ENCODE measurements around the gene WDR45B.
A peak's percentile ranks its signal among the peaks of the same experiment; 100 is the strongest.

The WDR45B gene

DNA sequence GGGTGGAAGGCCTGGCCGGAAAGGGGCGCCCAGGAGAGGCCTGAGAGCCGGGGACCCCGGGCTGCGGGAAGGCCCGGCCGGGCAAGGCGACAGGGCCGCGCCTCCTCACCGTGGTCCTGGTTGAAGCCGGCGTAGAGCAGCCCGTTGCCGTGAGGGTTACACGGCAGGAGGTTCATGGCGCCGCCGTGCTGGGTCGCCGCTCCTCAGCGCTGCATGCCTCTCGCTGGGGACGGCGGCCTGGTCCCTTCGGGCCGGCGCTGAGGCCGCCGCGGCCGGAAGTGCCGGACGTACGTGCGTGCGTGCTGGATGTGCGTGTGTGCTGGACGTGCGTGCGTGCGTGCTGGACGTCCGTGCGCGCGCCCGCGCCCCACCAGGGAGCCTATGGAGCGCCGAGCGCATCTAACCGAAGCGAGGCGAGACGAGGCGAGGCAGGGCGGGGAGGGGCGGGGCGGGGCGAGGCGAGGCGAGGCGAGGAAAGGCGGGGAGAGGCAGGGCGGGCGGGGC is at the start of gene WDR45B:
WDR45B (minus strand) TSS at position 280 of the 504 bp plus-strand sequence; CDS start at position 176, 104 bp downstream.
- DNase-seq (ENCODE audit: low read depth in 1 of 2, low spot score in 1 of 2), result peak; percentile 78 to 80

DNA sequence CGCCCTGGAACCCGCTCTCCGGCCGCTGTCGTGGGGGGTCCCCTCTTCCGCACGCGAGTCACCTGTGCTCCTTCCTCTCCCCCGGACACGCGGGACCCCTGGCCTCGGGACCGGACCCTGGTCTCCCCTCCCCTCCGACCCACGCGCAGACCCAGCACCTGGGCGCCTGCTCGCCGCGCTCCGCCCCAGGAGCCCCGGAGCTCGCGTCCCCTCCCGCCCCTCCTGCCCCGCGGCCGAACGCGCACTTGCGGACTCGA is 49.5 kb upstream of the WDR45B start:
- DNase-seq (ENCODE audit: low read depth in 1 of 2, low spot score in 1 of 2), result no peak

DNA sequence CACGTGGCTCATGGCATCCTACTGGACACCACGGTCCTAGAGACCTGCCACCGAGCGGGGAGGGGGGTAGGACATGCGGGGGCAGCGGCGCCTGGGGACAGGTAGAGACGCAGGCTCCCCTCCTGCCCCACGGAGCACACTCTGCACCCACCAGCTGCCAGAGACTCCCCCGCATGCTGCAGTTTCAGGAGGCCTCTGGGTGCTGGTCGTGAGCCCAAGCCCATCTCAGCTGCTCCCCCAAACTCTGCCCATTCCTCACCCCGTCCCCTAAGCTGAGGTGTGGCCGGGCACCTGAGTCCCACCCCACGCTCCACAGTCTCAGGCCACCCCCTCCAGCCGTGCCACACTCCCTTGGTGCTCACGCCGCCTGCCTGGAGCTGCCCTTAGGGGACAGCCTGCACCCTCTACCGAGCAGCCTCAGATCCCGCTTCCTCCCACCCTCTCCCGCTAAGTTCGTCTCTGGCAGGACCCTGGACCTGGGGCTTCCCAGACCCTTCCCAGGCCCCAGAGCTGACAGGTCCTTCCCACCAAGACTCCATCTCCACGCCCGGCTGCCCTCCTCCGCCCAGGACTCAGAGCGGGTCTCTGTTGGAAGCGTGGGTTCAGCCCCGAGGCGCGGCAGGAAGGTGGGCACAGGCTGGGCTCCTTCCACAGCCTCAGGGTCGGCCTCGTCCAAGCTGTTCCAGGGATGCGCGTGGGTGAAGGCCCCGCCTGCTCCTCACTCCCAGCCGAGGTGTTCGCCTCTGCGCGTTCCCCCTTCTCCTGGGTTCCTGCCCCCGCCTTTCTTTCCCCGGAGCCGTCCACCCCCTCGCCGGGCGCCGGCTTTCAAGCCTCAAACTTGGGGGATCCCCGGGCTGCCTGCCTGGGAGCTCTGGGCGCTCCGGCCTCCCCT is 48.9 kb upstream of the WDR45B start:
- DNase-seq (ENCODE audit: low read depth in 1 of 2, low spot score in 1 of 2), result no peak

DNA sequence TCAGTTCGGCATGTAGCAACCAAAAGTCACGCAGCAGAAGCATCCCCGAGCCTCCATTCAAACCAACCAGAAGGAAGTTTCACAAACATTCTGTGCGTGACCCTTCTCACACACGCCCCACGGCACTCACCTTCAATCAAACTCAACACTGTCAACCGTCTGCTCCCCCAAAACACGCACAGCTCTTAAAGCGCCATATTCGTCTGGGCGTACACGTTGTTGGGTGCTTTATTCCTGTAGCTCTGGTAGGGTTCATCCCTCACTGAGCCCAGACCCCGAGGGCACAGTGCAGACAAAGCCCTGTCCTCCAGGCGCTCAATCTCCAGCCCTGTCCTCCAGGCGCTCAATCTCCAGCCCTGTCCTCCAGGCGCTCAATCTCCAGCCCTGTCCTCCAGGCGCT is 48.0 kb upstream of the WDR45B start:
- DNase-seq (ENCODE audit: low read depth in 1 of 2, low spot score in 1 of 2), result no peak

DNA sequence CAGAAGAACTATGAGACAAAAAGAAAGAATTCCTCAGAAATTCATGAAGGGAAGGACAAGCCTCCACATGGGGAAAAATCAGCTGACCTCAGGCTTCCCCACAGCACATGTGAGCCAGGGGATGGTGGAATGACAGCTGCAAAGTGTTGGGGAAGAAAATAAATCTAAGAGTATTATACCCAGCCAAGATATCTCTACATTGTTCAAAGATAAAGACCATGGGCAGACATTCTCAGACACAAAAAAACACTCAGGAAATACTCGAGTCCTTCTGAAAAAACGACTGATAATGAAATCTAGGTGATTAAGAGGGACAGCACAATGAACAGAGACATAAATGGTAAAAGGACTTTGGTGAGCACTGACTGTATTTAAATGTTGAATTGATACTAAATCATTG is 46.4 kb upstream of the WDR45B start:
- no peak for DNase-seq (ENCODE audit: low read depth in 1 of 2, low spot score in 1 of 2)

DNA sequence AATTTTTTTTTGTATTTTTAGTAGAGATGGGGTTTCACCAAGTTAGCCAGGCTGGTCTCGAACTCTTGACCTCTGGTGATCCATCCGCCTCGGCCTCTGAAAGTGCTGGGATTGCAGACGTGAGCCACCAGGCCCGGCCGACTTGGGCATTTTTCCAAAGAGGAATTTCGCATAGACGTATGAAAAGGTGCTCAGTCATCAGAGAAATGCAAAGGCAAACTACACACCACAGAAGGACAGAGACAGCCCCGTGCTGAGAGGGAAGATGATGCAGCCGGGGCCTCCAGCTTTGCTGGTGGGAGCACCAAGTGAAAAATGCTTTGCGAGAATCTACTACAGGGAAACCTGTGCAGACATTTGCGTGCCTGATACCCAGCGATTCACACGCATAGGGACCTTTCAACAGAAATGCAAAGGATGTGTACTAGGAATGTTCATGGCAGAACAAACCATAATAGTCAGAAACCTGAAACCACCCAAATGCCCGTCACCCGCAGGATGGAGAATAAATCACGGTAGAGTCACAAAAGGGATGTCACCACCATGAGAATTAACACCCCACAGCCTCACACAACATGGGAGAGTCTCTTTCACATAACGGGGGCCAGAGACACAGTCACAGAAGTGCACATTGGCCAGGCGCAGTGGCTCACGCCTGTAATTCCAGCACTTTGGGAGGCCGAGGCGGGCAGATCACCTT is 45.1 kb upstream of the WDR45B start:
- DNase-seq (ENCODE audit: low read depth in 1 of 2, low spot score in 1 of 2), result no peak

DNA sequence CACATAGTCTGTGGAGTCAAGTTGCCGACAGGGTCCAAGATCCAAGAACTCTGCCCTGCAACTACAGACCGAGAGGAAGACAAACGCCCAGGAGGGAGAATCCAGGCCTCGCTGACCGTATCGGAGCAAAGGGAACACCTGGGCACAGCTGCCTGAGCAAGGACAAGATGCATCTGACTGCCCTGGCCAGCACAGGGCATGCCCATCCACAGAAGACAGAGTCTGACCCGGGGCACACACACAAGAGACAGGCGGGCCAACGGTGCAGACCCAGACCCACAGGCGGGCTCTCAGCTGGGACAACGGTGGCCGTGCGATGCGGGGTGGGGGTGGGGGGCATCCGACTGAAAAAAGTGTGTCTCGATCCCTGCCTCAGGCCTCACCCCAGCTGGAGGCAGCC is 44.0 kb upstream of the WDR45B start:
- DNase-seq (ENCODE audit: low read depth in 1 of 2, low spot score in 1 of 2), result no peak

DNA sequence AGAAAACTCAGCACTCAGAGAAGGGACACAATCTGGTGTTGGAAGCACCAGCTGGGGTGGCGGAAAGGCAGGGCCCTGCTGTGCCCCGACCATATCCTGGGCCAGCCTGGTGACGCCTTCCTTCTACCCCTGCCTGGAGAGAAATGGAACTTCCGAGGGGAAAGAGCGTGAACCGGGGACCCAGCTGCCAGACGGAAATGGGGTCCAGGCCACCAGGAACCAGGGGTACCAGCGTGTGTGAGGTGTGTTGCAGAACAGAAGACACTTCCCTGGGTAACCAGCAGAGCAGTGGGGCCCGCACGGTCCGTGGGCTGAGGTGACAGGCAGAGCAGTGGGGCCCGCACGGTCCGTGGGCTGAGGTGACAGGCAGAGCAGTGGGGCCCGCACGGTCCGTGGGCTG is 43.5 kb upstream of the WDR45B start:
- no peak for DNase-seq (ENCODE audit: low read depth in 1 of 2, low spot score in 1 of 2)

DNA sequence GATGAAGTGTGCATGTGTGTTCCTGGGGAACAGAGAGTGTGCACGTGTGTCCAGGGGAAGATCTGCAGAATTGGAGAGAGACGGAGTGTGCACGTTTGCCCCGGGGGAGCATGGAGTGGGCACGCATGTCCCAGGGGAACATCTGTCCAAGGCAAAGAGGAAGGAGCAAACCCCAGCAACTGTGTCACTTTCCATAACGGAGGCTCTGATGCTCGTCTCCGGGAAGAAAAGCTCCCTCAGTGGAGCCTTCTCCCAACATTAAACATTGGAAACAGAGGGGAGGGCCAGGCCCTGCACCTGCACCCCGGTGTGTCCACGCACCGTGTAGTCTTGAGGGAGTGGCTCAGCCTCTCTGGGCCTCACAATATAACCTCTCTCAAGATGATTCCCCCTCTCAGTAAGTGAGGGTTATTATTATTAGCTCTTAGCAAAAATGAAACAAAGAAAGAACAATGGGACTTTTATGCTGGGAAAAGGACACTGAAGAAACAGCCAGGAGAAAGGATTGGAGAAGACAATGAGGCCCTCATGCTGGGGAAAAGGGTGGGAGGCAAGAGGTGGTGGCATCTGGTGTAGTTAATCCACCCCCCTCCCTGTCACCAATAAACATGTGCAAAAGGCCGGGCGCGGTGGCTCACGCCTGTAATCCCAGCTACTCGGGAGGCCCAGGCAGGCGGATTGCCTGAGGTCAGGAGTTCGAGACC is 42.7 kb upstream of the WDR45B start:
- DNase-seq (ENCODE audit: low read depth in 1 of 2, low spot score in 1 of 2), result no peak

DNA sequence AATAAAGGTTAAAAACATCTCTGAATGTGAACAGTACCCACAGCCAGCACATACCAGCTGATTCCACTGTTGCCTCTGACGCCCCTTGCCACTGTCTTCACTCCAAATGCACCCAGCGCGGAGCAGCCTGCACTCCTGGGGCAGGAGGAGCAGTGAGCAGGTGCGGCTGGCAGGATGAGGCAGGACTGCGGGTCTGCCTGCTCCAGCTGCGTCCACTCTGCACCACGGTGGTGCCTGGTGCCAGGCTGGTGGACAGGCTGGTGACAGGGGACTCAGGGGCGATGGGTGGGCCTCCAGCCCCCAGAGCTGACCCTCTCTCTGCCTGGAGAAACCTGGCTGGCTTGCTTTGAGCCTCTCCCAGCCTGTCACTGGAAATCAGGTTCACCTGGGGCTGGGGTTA is 40.8 kb upstream of the WDR45B start:
- no peak for DNase-seq (ENCODE audit: low read depth in 1 of 2, low spot score in 1 of 2)

DNA sequence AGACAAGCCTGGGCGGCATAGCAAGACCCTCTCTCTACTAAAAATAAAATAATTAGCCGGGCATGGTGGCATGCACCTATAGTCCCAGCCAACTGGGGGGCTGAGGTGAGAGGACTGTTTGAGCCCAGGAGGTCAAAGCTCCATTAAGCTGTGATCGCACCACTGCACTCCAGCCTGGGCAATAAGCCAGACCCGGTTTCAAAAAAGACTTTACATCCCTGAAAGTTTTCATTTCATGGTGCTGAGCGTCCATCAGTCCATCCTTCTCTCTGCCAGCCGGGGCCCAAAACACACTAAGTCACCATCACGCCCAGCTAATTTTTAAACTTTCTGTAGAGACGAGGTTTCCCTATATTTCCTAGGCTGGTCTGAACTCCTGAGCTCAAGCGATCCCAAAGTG is 39.6 kb upstream of the WDR45B start:
- DNase-seq (ENCODE audit: low read depth in 1 of 2, low spot score in 1 of 2), result no peak

DNA sequence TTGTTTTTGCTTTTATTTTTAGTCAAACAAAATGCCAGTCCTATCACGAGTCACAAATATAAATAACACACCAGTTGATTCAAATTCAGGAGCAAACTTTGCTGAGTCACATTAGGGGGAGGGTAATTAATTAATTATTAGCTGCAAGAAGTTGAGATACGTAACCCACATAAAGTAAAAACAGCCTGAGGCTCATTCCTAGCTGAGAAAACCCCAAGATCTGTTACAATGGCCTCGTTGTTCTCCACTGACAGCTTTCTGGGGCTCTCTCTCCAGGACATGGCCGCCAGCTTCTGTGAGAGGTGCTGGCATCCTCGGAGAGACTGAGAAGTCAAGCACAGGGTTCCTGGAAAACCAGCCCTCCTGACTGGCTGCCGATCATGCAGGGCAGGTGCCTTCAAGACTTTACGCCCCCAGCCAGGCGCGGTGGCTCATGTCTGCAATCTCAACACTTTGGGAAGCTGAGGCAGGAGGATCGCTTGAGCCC is 39.2 kb upstream of the WDR45B start:
- DNase-seq (ENCODE audit: low read depth in 1 of 2, low spot score in 1 of 2), result no peak

DNA sequence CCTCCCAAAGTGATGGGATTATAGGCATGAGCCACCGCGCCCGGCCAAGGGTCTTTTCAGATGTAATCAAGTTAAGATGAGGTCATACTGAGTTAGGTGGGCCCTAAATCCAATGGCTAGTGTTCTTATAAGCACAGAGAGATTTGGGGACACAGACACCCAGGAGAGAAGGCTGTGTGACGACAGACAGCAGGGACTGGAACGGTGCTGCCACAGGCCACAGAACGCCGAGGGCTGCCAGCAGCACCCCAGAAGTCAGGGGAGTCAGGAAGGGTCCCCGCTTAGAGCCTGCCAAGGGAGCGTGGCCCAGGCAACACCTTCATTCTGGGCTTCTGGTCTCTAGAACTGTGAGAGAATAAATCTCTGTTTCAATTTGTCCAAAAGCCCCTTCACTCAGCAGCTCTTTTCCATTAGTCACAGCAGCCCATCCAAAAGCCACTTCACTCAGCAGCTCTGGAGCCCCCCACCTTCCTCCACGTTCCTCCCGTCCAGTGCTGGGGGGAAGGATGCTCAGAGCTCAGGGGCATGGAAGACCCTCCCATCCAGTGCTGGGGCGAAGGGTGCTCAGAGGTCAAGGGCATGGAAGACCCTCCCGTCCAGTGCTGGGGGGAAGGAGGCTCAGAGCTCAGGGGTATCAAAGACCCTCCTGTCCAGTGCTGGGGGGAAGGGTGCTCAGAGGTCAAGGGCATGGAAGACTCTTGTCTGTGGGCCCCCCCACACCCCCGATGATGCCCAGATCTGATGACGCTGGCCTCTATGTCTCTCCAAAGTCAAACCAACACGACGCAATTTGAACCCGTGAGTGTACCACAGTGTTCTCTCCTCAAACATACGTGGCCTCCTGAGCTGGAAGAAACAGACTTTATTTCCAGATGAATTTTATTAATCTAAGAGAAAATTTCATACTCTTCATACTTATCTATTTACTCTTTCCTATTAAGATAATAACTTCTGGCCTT is 38.4 kb upstream of the WDR45B start:
- DNase-seq (ENCODE audit: low read depth in 1 of 2, low spot score in 1 of 2), result no peak

DNA sequence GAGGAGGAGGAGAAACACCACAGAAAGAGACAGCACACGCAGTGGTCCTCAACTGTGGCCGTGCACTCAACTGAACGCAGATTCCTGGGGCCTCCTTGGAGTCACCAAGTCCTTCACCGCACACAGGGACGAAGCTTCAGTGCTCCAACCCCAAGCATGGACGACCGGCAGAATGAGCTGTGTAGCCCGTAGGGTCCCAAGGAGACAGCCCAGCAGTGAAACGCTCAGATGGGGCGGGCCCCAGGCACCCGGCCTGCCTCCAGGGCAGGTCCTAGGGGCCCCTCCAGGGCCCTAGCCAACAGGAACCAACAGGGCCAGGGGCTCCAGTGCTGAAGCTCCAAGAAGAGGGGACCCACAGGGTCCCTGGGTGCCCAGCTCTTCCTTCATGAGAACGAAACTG is 37.0 kb upstream of the WDR45B start:
- no peak for DNase-seq (ENCODE audit: low read depth in 1 of 2, low spot score in 1 of 2)

DNA sequence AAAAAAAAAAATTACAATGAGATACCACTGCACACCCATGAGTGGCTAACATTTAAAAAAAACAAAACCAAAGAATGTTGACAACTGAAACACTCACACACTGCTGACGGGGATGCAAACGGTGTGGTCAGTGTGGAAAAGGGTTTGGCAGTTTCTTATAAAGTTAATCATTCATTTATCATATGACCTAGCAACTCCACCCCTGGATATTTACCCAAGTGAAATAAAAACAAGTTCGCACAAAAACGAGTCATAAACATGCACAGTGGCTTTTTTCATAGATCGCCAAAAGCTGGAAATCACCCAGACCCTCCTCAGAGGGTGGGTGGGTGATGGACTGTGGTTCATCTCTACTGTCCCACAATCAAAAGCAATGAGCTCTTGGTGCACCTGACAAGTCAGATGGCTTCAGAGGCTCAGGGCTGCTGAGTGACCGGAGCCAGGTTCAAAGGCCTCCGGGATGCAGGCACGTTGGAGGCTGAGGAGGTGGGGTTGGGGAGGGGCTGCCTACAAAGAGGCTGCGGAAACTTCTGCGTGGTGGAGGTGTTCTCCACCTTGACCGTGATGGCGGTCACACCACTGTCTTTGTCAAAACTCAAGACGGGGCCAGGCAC is 36.1 kb upstream of the WDR45B start:
- DNase-seq (ENCODE audit: low read depth in 1 of 2, low spot score in 1 of 2), result no peak

DNA sequence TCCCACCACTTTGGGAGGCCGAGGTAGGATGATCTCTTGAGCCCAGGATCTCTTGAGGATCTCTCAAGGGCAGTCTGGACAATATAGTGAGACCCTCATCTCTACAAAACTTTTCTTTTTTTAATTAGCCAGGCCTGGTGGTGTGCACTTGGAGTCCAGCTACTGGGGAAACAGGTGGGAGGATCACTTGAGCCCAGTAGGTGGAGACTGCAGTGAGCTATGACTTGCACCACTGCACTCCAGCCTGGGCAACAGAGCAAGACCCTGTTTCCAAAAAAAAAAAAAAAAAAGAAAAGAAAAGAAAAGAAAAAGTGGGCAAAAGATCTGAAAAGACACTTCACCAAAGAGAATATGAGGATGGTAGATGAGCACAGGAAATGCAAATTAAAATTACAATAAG is 35.3 kb upstream of the WDR45B start:
- no peak for DNase-seq (ENCODE audit: low read depth in 1 of 2, low spot score in 1 of 2)

DNA sequence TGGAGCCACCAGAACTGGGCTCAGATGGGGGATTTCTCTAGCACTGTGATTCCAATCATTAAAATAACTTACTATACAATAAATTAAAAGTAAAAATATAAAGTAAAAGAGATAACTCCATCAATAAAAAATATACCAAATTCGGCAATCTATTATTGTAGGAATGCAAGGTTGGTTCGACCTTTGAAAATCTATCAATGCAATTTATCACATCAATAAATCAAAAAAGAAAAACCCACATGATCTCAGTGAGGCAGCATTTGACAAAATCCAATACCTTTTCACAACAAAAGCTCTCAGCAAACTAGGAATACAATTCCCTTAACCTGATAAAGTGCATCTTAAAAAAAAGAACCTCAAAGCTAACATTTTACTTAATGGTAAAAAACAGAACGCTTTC is 33.3 kb upstream of the WDR45B start:
- no peak for DNase-seq (ENCODE audit: low read depth in 1 of 2, low spot score in 1 of 2)

DNA sequence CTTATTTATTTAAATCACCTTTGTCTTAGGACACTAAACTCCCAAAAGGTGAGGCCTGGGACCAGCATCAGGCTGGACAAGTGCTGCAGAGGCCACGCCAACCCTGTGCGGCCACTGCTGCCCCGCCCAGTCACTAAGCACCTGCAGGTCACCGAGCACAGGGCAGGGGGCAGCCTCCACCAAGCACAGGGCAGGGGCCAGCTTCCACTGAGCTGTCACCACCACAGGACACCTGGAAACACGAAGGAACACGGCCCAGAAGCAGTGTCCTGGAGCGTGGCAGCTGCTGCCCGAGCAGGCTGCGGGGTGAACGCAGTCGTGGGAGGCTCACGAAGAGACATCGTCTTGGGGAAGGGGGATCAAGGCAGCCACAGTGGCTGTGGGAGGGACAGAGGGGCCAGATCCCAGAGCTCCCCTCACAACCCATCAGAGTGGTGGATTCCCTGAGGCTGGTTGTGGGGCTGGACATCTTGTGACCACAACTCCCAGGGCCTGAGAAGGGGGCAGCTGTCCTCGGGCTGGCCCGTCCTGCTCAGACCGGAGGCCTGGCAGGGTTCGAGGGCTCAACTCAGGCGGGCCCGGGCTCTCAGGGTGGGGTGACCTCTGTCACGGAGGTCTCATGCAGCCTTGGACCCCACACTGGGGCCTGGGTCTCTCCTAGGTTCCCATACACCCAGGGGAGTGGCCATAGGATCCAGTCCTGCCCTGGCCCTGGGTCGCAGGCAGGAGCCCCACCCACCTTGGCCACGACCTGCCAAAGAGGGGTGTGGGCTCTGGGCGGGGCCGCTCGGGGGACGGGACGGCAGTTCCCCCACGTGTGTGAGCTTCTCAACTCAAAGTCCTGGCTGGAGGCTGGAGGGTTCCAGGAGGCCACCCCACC is 31.6 kb upstream of the WDR45B start:
- DNase-seq (ENCODE audit: low read depth in 1 of 2, low spot score in 1 of 2), result no peak

DNA sequence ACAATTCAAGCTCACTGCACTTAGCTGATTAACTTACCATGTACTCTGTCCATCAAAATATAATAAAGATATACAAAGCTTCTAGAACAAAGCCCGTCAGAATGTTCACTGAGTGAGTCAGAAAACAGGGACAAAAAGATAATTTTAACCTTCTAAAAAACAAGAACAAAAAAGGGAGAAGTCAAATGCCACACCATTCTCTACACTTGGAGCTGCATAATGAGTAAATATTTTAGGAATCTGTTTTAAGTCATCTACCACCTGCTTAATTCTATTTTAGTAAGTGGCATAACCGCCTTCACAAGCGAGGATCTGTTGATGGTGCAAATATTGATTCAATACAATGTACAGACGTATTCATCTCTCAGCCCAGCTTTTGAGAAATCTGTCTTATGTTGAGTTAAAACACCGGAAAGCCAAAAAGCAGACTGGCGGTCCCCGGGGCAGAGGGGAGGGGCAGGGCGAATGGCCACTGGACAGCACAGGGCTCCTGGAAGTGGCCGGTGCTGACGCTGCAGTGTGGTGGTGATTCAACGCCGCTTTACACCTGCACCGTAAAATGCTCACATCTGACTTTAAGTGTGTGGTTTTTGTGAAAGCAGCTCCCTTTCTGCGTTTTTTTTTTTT is 30.1 kb upstream of the WDR45B start:
- DNase-seq (ENCODE audit: low read depth in 1 of 2, low spot score in 1 of 2), result no peak

All from stimulated activated CD4-positive, alpha-beta T cell treated with anti-CD3 and anti-CD28 coated beads, Interleukin-15, amount 100 ng/mL, for 1 hour (primary cell).